GM12872 (cell line): Measurements from ENCODE around the gene SLC5A2.

ENCODE experiments used
- CTCF ChIP-seq: IDR thresholded peaks from 3 replicates; pipeline ENCODE4 v1.5.1; 2011; ENCODE audit warnings: low read depth, mild to moderate bottlenecking, low read length, moderate library complexity; ENCODE audit not compliant: insufficient read depth

Gene SLC5A2

GRCh38 chr16:31491778-31492418, 9.0 kb downstream of the SLC5A2 start:
- no peak for TF ChIP-seq CTCF

GRCh38 chr16:31493506-31494125, 10.7 kb downstream of the SLC5A2 start:
- no peak for TF ChIP-seq CTCF

GRCh38 chr16:31496670-31497069, 13.7 kb downstream of the SLC5A2 start:
- no peak for TF ChIP-seq CTCF

GRCh38 chr16:31498493-31498892, 15.6 kb downstream of the SLC5A2 start:
- no peak for TF ChIP-seq CTCF

- TF ChIP-seq CTCF = no peak
These were observed 17.0 kb downstream of the SLC5A2 start for GRCh38 chr16:31499928-31500327.

- no peak for TF ChIP-seq CTCF
These were observed 18.5 kb downstream of the SLC5A2 start for GRCh38 chr16:31501226-31501965.

GRCh38 chr16:31501966-31502348, 19.0 kb downstream of the SLC5A2 start:
- TF ChIP-seq CTCF = no peak
